Activated CD4-positive, CD25-positive, alpha-beta regulatory T cell (primary cell): ENCODE measurements around the gene KATNAL1.

ENCODE experiments used
- DNase-seq, 4 experiments: peaks; one replicate each; lab custom pipeline; 2025; lab: John Stamatoyannopoulos, UW

KATNAL1 gene

GRCh38 chr13:30307194-30307970 lies at the start of gene KATNAL1:
Gene KATNAL1, minus strand, starts transcription at chr13:30307551. Its CDS starts 23,774 bp downstream, at chr13:30283777.
- peak; percentile 42 to 55 (median 48) for DNase-seq

GRCh38 chr13:30355839-30356238 lies 48.5 kb upstream of the KATNAL1 start:
- DNase-seq, result no peak

- DNase-seq, result peak in 1 of 4 experiments; percentile 32
These were observed 48.0 kb upstream of the KATNAL1 start for GRCh38 chr13:30355384-30355699.

- no peak for DNase-seq
These were observed 47.4 kb upstream of the KATNAL1 start for GRCh38 chr13:30354493-30355383.

DNA sequence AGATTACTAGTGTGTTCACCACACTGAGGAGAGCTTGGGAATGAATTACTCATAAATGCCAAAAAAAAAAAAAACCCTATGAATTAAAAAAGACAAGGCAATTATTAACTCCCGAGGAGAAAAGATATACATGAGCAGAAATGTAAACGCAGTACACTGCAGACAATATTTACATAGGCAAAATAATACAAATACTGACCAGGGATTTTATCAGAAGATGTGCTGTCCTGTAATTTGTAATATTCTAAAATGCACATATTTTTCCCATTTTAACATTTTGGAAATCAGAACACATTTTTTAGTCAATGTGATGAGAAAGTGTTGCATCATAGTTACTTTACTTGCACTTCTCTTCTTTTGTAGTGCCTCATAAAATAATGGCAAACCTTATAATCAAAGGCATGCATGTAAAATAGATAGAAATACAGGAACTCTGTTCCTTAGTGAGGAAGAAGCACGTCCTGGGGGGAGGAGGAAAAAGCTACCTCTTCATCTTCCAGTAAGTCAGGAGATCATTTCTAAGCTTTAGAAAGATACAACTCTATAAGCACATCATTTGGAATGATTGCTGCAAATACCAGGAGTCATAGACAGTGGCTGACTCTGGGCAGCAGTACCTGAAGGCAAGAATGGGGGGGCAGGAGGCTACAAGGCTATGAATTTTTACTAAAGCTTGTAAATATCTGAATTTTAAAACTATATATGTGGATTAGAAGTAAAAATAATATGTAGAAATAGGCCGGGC lies 46.3 kb upstream of the KATNAL1 start:
- DNase-seq, result no peak

GRCh38 chr13:30353060-30353459 lies 45.7 kb upstream of the KATNAL1 start:
- no peak for DNase-seq

DNA sequence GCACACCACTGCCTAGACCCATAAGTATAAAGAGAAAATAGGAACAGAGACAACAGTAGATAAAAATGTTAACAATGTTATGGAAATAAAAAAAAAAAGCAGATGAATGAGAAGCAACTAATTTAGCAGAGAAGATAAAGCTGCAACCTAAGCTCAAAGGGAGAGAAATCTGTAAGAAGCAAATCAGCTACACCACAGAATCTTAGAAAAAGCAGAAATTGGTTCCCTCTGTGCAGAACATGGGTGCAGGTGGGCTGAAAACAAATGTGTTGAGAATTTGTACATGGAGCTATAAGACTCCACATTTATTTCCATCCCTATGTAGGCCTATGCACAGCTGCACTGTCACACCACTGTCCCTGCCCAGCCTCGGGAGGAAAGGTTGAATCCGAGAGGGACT lies 44.8 kb upstream of the KATNAL1 start:
- no peak for DNase-seq

DNA sequence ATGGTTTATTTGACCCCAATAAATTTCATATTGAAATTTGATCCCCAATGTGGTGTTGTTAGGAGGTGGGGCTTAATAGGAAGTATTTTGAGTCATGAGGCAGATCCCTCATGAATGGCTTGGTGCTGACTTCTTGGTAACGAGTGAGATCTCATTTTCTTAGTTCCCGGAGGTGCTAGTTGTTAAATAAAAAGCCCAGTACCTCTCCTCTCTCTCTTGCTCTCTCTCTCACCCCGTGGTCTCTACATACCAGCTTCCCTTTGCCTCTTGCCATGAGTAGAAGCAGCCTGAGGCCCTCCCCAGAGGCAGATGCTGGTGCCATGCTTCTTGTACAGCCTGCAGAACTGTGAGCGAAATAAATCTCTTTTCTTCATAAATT lies 39.4 kb upstream of the KATNAL1 start:
- DNase-seq, result no peak

- peak in 2 of 4 experiments; percentile 7 to 17 for DNase-seq
These were observed 38.9 kb upstream of the KATNAL1 start for GRCh38 chr13:30346153-30346788.

GRCh38 chr13:30345426-30346100 lies 38.2 kb upstream of the KATNAL1 start:
- no peak for DNase-seq

- DNase-seq, result no peak
These were observed 34.6 kb upstream of the KATNAL1 start for GRCh38 chr13:30341815-30342570.

GRCh38 chr13:30340331-30341250 lies 33.2 kb upstream of the KATNAL1 start:
- no peak for DNase-seq

DNA sequence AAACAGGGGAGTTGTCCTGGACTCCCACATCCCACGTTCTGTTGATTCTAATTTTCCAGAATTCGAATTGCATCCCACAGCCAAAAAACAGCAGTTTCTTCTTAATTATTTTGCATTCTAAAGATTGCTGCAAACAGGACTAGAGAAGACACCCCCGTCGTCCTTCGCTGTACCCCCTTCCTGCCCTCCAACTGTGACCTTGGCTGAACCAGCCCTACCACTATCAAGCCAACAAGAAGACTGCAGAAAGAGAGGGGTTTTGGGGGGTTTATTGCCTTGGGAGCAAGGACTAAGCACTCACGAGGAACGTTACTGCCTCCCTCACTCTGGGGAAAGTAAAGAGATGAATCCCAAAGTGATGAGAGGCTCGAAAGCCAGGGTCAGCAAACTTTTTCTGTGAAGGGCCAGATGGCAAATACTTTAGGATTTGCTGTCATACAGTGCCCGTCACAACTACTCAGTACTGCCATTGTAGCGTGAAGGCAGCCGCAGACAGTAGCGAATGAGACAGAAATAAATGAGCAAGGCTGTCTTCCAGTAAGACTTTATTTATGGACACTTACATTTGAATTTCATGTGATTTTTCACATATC lies 32.5 kb upstream of the KATNAL1 start:
- no peak for DNase-seq

DNA sequence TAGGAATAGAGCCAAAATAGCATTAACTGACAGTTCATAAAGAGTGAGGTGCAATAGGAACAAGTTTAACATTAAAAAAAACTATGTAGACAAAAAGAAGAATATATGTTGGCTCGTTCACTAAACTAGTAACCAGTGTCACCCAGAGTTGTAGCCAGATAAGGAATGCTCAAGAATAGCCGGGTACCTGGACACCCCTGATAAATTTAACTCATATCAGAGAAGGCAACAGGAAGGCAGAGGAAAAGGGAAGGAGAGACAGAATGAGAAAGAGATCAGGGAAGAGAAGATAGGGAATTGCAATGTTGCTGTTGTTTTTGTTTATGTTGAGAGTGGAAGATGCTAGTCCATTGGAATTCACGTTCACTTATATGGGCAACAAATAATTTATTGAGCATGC lies 31.6 kb upstream of the KATNAL1 start:
- DNase-seq, result no peak

GRCh38 chr13:30338331-30338851 lies 31.0 kb upstream of the KATNAL1 start:
- DNase-seq, result no peak

GRCh38 chr13:30337061-30337610 lies 29.8 kb upstream of the KATNAL1 start:
- DNase-seq, result no peak

- DNase-seq, result no peak
These were observed 27.5 kb upstream of the KATNAL1 start for GRCh38 chr13:30334663-30335386.

GRCh38 chr13:30333616-30334015 lies 26.3 kb upstream of the KATNAL1 start:
- DNase-seq, result no peak
